ENCODE measurements around the gene CCNC. TPM values are rescaled to one million over a fixed set of nuclear protein-coding genes. Genes with fewer than 3 reads are reported as not detected.

Gene CCNC
- polyA plus RNA-seq, 1 donor (not counting 4 experiments of a cell fraction or from before 2014, with no cell fraction given): 103 TPM

GRCh38 chr6:99559057-99559456 lies 9.4 kb downstream of the CCNC start:
- FAIRE-seq (no peak), DNase-seq (ENCODE audit: low read depth, low spot score) (no peak)
- no peaks in the 10 kb centered on the region for H3K9me3 ChIP-seq (ENCODE audit: control insufficient read depth, low read depth, low read length)
- dilution Hi-C loops (cut with MboI; ENCODE audit: extremely low pct_ligation_motif_present, low sequenced_read_pairs): no loop called here
- H3K27ac ChIP-seq (ENCODE audit: control insufficient read depth, insufficient read depth, low read length): no peak overlapping the region
- H3K79me2 ChIP-seq (ENCODE audit: control insufficient read depth, insufficient read depth, low read length): peaks cover 36% of the 10 kb centered on the region
- H3K36me3 ChIP-seq (ENCODE audit: control insufficient read depth in 2 of 2, extremely low read depth in 1 of 2, insufficient read depth in 2 of 2, low read length in 2 of 2): peaks cover 14 to 15% of the 10 kb centered on the region in 2 experiments
- no peaks in the 10 kb centered on the region for H3K27me3 ChIP-seq (ENCODE audit: control insufficient read depth, extremely low read depth, insufficient read depth, low read length)
- H3K4me2 ChIP-seq (ENCODE audit: control insufficient read depth, extremely low read depth, insufficient read depth, low read depth, low read length): no peak overlapping the region
- no peak overlapping the region for H3K4me3 ChIP-seq (ENCODE audit: control insufficient read depth in 2 of 3, extremely low read depth in 1 of 3, insufficient read depth in 2 of 3, low read depth in 1 of 3, low read length in 3 of 3)
- H3K4me1 ChIP-seq (ENCODE audit: control insufficient read depth, extremely low read depth, insufficient read depth, low read length): peaks cover 10% of the 10 kb centered on the region
- H4K20me1 ChIP-seq (ENCODE audit: control insufficient read depth, extremely low read depth, insufficient read depth, low read length): no peaks in the 10 kb centered on the region
- no peak overlapping the region for H2AFZ ChIP-seq (ENCODE audit: control insufficient read depth, low read length)
- H3K9ac ChIP-seq (ENCODE audit: control insufficient read depth, extremely low read depth, insufficient read depth, low read length): no peak overlapping the region
- H3K9me1 ChIP-seq (ENCODE audit: control insufficient read depth, extremely low read depth, insufficient read depth, low read length): peaks cover 2% of the 10 kb centered on the region
- TF ChIP-seq EZH2 (IDR thresholded peaks at IDR 0.05; ENCODE audit: low read length) (no peak), CTCF (optimal IDR thresholded peaks at IDR 0.05 in 1 of 3, IDR thresholded peaks at IDR 0.05 in 1 of 3, conservative IDR thresholded peaks at IDR 0.05 in 1 of 3; ENCODE audit: extremely low read depth in 1 of 3, insufficient read depth in 2 of 3, low read length in 3 of 3) (no peak)

GRCh38 chr6:99553888-99554287 lies 14.6 kb downstream of the CCNC start:
- Histone ChIP-seq H3K4me2 (ENCODE audit: control insufficient read depth, extremely low read depth, insufficient read depth, low read depth, low read length) (no peak overlapping the region), H3K9ac (ENCODE audit: control insufficient read depth, extremely low read depth, insufficient read depth, low read length) (no peak overlapping the region), H3K36me3 (ENCODE audit: control insufficient read depth in 2 of 2, extremely low read depth in 1 of 2, insufficient read depth in 2 of 2, low read length in 2 of 2) (peaks cover 13 to 16% of the 10 kb centered on the region in 2 experiments), H3K79me2 (ENCODE audit: control insufficient read depth, insufficient read depth, low read length) (no peaks in the 10 kb centered on the region), H3K4me1 (ENCODE audit: control insufficient read depth, extremely low read depth, insufficient read depth, low read length) (no peaks in the 10 kb centered on the region), H2AFZ (ENCODE audit: control insufficient read depth, low read length) (no peak overlapping the region), H3K27ac (ENCODE audit: control insufficient read depth, insufficient read depth, low read length) (no peak overlapping the region), H3K9me1 (ENCODE audit: control insufficient read depth, extremely low read depth, insufficient read depth, low read length) (no peaks in the 10 kb centered on the region), H3K4me3 (ENCODE audit: control insufficient read depth in 2 of 3, extremely low read depth in 1 of 3, insufficient read depth in 2 of 3, low read depth in 1 of 3, low read length in 3 of 3) (no peak overlapping the region), H4K20me1 (ENCODE audit: control insufficient read depth, extremely low read depth, insufficient read depth, low read length) (no peaks in the 10 kb centered on the region), H3K9me3 (ENCODE audit: control insufficient read depth, low read depth, low read length) (no peaks in the 10 kb centered on the region), H3K27me3 (ENCODE audit: control insufficient read depth, extremely low read depth, insufficient read depth, low read length) (no peaks in the 10 kb centered on the region)
- no peak for DNase-seq (ENCODE audit: low read depth, low spot score)
- no peak for FAIRE-seq
- TF ChIP-seq EZH2 (IDR thresholded peaks at IDR 0.05; ENCODE audit: low read length): no peak
- no peak for TF ChIP-seq CTCF (optimal IDR thresholded peaks at IDR 0.05 in 1 of 3, IDR thresholded peaks at IDR 0.05 in 1 of 3, conservative IDR thresholded peaks at IDR 0.05 in 1 of 3; ENCODE audit: extremely low read depth in 1 of 3, insufficient read depth in 2 of 3, low read length in 3 of 3)
- dilution Hi-C loops (cut with MboI; ENCODE audit: extremely low pct_ligation_motif_present, low sequenced_read_pairs): no loop called here

Measured in keratinocyte (primary cell).